Astrocyte of the cerebellum (primary cell): Measurements from ENCODE around the gene OMP.

ENCODE experiments used
- DNase-seq: peaks from one replicate; pipeline ENCODE4 v3.0.0-alpha.2; 2011; ENCODE audit warnings: low read depth
- H3K4me3 ChIP-seq: 2 replicates; pipeline ENCODE4 v1.5.1; 2011; ENCODE audit warnings: mild to moderate bottlenecking, low read depth, low read length, moderate library complexity
- in situ Hi-C: cut with HindIII; loops from 2 replicates; pipeline ENCODE4 v1.10.0; 2017; ENCODE audit warnings: low sequenced_read_pairs
- TF ChIP-seq, protein P1 (sequence below): IDR thresholded peaks from 2 replicates; pipeline ENCODE4 v1.5.1; 2012; ENCODE audit warnings: low read length, low read depth, moderate library complexity, mild to moderate bottlenecking; ENCODE audit errors: missing control alignments

The OMP gene

DNA sequence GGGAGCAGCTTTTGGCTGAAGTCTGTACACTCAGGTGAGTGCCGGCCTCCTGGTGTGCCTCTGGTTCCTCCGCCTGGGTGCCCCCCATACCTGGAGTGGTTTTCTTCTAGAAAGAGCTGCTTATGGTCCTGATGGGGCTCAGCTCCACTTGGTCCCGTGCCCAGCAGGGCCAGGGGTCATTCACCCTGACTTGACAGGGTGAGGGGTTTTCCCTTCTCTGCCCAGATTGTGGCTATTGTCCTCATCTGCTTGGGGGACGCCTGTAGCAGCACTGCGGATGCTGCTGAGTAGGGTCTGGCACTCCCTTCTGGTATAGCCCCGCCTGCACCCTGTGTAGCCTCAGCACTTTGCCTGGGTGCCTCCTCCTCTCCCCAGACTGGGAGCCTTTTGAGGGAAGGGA is 8.2 kb downstream of the OMP start:
- TF ChIP-seq, protein P1, sequence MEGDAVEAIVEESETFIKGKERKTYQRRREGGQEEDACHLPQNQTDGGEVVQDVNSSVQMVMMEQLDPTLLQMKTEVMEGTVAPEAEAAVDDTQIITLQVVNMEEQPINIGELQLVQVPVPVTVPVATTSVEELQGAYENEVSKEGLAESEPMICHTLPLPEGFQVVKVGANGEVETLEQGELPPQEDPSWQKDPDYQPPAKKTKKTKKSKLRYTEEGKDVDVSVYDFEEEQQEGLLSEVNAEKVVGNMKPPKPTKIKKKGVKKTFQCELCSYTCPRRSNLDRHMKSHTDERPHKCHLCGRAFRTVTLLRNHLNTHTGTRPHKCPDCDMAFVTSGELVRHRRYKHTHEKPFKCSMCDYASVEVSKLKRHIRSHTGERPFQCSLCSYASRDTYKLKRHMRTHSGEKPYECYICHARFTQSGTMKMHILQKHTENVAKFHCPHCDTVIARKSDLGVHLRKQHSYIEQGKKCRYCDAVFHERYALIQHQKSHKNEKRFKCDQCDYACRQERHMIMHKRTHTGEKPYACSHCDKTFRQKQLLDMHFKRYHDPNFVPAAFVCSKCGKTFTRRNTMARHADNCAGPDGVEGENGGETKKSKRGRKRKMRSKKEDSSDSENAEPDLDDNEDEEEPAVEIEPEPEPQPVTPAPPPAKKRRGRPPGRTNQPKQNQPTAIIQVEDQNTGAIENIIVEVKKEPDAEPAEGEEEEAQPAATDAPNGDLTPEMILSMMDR = no peak
- no peak overlapping the region for H3K4me3 ChIP-seq
- in situ Hi-C loops = no loop called here
- DNase-seq = no peak

DNA sequence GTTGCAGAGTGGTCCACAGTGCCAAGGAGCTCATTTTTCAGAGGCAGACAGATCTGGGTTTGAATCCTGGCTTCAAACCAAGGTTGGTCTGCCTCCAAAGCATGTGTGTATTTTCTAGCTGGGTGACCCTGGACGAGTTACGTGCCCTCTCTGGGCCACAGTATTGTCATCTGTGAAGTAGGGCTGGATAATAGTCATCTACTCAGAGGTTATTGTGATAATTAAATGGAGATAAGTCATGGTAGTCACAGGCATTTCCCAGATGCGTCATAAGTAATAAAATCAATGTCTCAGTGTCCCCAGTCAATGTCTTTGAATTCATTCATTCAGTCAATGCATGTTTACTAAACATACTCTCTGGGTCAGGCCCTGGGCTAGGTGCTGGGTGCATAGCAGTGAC is 8.6 kb downstream of the OMP start:
- TF ChIP-seq, protein P1 = no peak
- H3K4me3 ChIP-seq = no peak overlapping the region
- no peak for DNase-seq
- in situ Hi-C loops = no loop called here

DNA sequence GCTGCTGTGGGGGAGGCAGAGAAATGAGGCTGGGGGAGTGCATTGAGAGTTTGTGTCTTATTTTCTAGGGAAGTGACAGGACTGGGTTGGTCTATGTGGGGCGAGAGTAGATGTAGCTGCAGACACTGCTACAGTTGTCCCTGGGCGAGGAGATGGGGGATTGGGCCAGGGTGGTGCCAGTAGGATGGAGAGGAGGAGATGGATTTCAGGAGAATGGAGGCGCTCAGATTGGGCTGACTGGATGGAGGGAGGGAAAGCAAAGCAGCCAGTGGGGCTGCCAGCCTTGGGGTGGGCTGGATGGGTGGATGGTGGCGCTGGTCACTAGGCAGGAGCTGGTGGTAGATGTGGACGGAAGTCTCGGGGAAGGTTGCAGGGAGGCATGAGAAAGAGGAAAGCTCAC is 9.3 kb downstream of the OMP start:
- TF ChIP-seq, protein P1 = no peak
- DNase-seq = no peak
- in situ Hi-C loops = no loop called here
- no peak overlapping the region for H3K4me3 ChIP-seq

DNA sequence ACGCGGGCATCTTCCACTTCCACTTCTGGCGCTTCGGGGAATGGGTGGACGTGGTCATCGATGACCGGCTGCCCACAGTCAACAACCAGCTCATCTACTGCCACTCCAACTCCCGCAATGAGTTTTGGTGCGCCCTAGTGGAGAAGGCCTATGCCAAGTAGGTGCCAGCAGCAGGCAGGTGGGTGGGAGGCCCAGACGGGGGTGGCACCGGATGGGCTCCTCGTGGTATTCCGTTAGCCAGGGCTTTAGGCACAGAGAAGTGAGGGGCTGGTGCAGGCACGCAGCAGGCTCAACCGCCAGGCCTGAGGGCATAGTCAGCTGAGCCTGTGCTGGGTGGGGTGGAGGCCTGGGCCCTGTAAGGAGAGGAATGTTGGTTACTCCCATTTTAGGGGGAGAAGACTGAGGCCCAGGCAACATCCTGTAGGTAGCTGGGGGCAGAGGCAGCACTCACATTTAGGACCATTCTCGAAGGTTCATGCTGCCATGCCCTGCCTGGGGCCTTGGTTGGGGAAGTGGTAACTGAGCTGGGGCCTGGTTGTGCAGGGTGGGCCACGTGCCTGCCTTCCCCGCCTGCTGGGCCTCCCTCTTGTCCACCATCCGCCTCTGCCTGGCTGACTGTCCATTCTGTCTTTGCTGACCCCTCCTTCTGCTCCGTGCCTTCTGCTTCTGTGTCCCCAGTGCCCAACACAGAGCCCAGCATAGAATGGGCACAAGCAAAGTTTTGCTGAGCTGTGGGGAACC is 10.2 kb downstream of the OMP start:
- in situ Hi-C loops = no loop called here
- no peak overlapping the region for H3K4me3 ChIP-seq
- DNase-seq = no peak
- TF ChIP-seq, protein P1 = no peak

DNA sequence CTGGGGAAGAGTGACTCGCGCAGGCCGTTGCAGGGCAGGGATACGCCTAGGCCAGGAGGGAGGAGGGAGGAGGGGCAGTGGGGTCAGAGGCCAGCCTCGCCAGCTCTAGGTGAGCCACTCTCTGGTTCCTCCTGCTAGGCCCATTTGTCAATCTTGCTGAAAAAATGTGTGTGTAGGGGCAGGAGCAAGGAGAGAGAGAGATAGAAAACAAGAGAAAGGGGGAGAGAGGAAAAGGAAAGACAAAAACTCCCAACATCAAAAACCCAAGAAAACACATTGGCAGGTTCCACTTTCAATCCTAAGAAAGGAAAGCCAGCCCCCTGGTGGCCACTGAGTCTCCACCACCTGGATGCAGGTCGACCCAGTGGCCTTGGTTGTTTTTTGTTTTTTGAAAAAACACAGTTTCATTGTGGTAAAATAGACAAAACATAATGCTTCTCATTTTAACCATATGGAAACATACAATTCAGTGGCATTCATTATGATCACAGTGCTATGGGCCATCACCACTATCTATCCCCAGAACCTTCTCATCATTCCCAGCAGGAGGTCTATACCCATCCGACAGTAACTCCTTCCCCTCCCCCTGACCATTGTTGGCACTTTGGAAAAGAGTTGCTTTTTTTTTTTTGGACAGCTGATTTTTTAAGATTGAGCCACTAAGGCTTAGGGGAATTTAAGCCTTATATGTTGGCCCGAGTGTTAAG is 10.9 kb downstream of the OMP start:
- peak; percentile 33 for DNase-seq
- no peak overlapping the region for H3K4me3 ChIP-seq
- TF ChIP-seq, protein P1 = peak; percentile 85
- in situ Hi-C loops = no loop called here

DNA sequence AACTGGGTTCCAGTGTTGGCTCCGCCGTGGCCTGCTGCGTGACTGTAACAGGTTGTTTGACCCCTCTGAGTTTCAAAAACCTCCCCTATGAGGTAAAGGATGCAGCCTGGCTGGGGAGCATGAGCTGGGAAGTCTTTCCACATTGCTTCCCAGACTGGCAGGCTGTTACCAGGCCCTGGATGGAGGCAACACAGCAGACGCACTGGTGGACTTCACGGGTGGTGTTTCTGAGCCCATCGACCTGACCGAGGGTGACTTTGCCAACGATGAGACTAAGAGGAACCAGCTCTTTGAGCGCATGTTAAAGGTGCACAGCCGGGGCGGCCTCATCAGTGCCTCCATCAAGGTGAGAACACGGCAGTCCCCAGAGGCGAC is 11.4 kb downstream of the OMP start:
- in situ Hi-C loops = no loop called here
- DNase-seq = no peak
- TF ChIP-seq, protein P1 = no peak
- H3K4me3 ChIP-seq = no peak overlapping the region
